Measurements from ENCODE around the gene GFY. TPM values are rescaled to one million over a fixed set of nuclear protein-coding genes. Genes with fewer than 3 reads are reported as not detected.

Gene GFY
- total RNA-seq, 6 donors from 2014 or later: not detected

Other genes starting within 250 kb of the GFY start
- 1 to 10 TPM in 5 of 6 donors, under 1 TPM in 1; 0.44 to 4.2 (median 2.0) TPM for gene SLC6A16, start 100.2 kb upstream of the GFY start, total RNA-seq
- 100 to 1,000 TPM in 4 of 6 donors, 10 to 100 TPM in 2; 63.5 to 156 (median 123) TPM for gene CD37, start 90.0 kb upstream of the GFY start, total RNA-seq
- gene TEAD2, start 63.0 kb upstream of the GFY start, total RNA-seq: 10 to 100 TPM; 13.6 to 38.0 (median 20.5) TPM
- under 1 TPM in 3 of 6 donors, not detected in 3; 0.40 to 0.69 (median 0.61) TPM for gene DKKL1, start 61.5 kb upstream of the GFY start, total RNA-seq
- gene KASH5, start 37.1 kb upstream of the GFY start, total RNA-seq: 1 to 10 TPM in 3 of 6 donors, under 1 TPM in 1, not detected in 2; 0.61 to 6.9 (median 1.6) TPM
- gene PTH2, start 1.9 kb upstream of the GFY start, total RNA-seq: not detected
- 1 to 10 TPM in 2 of 6 donors, under 1 TPM in 3, not detected in 1; 0.37 to 2.1 (median 0.78) TPM for gene SLC17A7, start 16.1 kb downstream of the GFY start, total RNA-seq
- gene PIH1D1, start 26.4 kb downstream of the GFY start, total RNA-seq: 100 to 1,000 TPM in 1 of 6 donors, 10 to 100 TPM in 5; 59.5 to 120 (median 72.8) TPM
- 100 to 1,000 TPM in 1 of 6 donors, 10 to 100 TPM in 5; 26.3 to 111 (median 48.2) TPM for gene ALDH16A1, start 27.8 kb downstream of the GFY start, total RNA-seq
- gene FLT3LG, start 48.8 kb downstream of the GFY start, total RNA-seq: 10 to 100 TPM in 3 of 6 donors, 1 to 10 TPM in 3; 4.3 to 19.9 (median 9.9) TPM
- 1,000 to 10,000 TPM in 4 of 6 donors, 100 to 1,000 TPM in 2; 974 to 2,595 (median 1,696) TPM for gene RPL13A, start 62.2 kb downstream of the GFY start, total RNA-seq
- 1,000 to 10,000 TPM; 1,447 to 3,855 (median 1,708) TPM for gene RPS11, start 71.0 kb downstream of the GFY start, total RNA-seq
- gene FCGRT, start 87.3 kb downstream of the GFY start, total RNA-seq: 100 to 1,000 TPM; 175 to 466 (median 328) TPM
- 10 to 100 TPM in 5 of 6 donors, 1 to 10 TPM in 1; 5.9 to 82.8 (median 26.6) TPM for gene RCN3, start 102.6 kb downstream of the GFY start, total RNA-seq
- gene NOSIP, start 155.2 kb downstream of the GFY start, total RNA-seq: 10 to 100 TPM; 30.3 to 72.3 (median 57.9) TPM
- gene PRRG2, start 155.9 kb downstream of the GFY start, total RNA-seq: 10 to 100 TPM in 1 of 6 donors, 1 to 10 TPM in 5; 3.8 to 10.0 (median 7.1) TPM
- 10 to 100 TPM; 12.6 to 51.9 (median 33.7) TPM for gene PRR12, start 165.8 kb downstream of the GFY start, total RNA-seq
- gene RRAS, start 214.8 kb downstream of the GFY start, total RNA-seq: 100 to 1,000 TPM in 3 of 6 donors, 10 to 100 TPM in 3; 81.7 to 160 (median 107) TPM
- gene SCAF1, start 216.8 kb downstream of the GFY start, total RNA-seq: 10 to 100 TPM; 28.6 to 98.5 (median 71.0) TPM
- 100 to 1,000 TPM in 3 of 6 donors, 10 to 100 TPM in 3; 50.5 to 210 (median 99.1) TPM for gene IRF3, start 240.5 kb downstream of the GFY start, total RNA-seq
- gene BCL2L12, start 240.5 kb downstream of the GFY start, total RNA-seq: 10 to 100 TPM in 3 of 6 donors, 1 to 10 TPM in 3; 4.2 to 21.3 (median 14.1) TPM

All from upper lobe of left lung (tissue), 6 donors.